ENCODE results near the gene TUBAL3. TPM values are rescaled to one million over a fixed set of nuclear protein-coding genes. Genes with fewer than 3 reads are reported as not detected.

Gene TUBAL3
- total RNA-seq, 3 donors from 2014 or later = 1.6 to 1.9 TPM; not detected in 1

- Histone ChIP-seq H3K4me3 (peak overlapping the region; percentile 43 to 68 (median 57)), H3K4me1 (no peaks in the 10 kb centered on the region), H3K27ac (peak overlapping the region; percentile 65 to 91), H3K9me3 (no peaks in the 10 kb centered on the region), H3K27me3 (no peaks in the 10 kb centered on the region), H3K36me3 (no peaks in the 10 kb centered on the region)
- intact Hi-C loops (cut with DNase I; ENCODE audit: low total_unique reads) = loop anchor here (10.0 kb wide), 1 partner anchor 176 kb away; no protein-coding TSS in a partner anchor
- no peak for DNase-seq (ENCODE audit: low spot score in 2 of 2)
- TF ChIP-seq POLR2A (IDR thresholded peaks at IDR 0.05) (no peak), CTCF (IDR thresholded peaks at IDR 0.05) (no peak), POLR2AphosphoS5 (IDR thresholded peaks at IDR 0.05) (no peak)
These were observed 44.6 kb upstream of the TUBAL3 start for GRCh38 chr10:5449227-5449626.

DNA sequence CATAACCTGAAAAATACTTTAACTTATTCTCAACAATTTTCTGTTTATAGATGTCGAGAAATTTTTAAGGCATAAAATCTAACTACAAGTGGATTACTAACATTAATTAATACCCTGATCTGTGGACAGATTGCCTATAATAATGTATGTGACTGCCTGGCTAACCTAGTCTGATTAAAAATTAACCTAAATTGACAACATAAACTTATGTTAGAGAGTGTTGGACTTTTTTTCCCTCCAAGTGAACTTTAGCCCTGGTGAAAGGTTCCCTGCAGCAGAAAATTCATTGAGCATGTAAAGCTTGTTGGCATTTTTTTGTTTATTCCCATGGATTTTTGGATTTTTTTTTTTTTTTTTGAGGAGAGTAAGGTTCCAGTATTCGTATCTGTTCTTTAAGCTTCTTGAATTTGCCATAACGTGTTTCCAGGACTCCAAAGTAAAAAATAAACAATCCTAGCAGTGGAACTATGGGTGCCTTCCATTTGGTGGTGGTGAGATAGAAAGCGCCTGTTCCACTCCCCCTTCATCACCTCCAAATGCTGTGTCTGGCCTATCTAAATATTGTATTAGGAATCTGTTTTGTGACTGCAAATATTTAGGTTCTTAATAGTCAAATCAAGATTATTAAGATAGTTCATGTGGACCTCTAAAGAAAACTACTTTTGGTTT, 43.8 kb upstream of the TUBAL3 start:
- TF ChIP-seq CTCF (IDR thresholded peaks at IDR 0.05) (no peak), POLR2A (IDR thresholded peaks at IDR 0.05) (no peak), POLR2AphosphoS5 (IDR thresholded peaks at IDR 0.05) (no peak)
- no peaks in the 10 kb centered on the region for H3K27me3 ChIP-seq
- no peaks in the 10 kb centered on the region for H3K36me3 ChIP-seq
- H3K4me3 ChIP-seq = peak overlapping the region; percentile 43 to 68 (median 57)
- no peak for DNase-seq (ENCODE audit: low spot score in 2 of 2)
- intact Hi-C loops (cut with DNase I; ENCODE audit: low total_unique reads) = loop anchor here (10.0 kb wide), 1 partner anchor 176 kb away; no protein-coding TSS in a partner anchor
- peak overlapping the region; percentile 65 to 91 for H3K27ac ChIP-seq
- H3K4me1 ChIP-seq = no peaks in the 10 kb centered on the region
- no peaks in the 10 kb centered on the region for H3K9me3 ChIP-seq

- no peak for DNase-seq (ENCODE audit: low spot score in 2 of 2)
- H3K4me3 ChIP-seq = peak overlapping the region; percentile 43 to 68 (median 57)
- intact Hi-C loops (cut with DNase I; ENCODE audit: low total_unique reads) = loop anchor here (10.0 kb wide), 1 partner anchor 177 kb away; no protein-coding TSS in a partner anchor
- no peaks in the 10 kb centered on the region for H3K4me1 ChIP-seq
- no peaks in the 10 kb centered on the region for H3K36me3 ChIP-seq
- no peaks in the 10 kb centered on the region for H3K9me3 ChIP-seq
- peak overlapping the region; percentile 88 to 91 for H3K27ac ChIP-seq
- H3K27me3 ChIP-seq = no peaks in the 10 kb centered on the region
- TF ChIP-seq POLR2A (IDR thresholded peaks at IDR 0.05) (no peak), POLR2AphosphoS5 (IDR thresholded peaks at IDR 0.05) (peak in 2 of 3 donors; percentile 14 to 21)
These were observed 43.0 kb upstream of the TUBAL3 start for GRCh38 chr10:5447611-5448071.

DNA sequence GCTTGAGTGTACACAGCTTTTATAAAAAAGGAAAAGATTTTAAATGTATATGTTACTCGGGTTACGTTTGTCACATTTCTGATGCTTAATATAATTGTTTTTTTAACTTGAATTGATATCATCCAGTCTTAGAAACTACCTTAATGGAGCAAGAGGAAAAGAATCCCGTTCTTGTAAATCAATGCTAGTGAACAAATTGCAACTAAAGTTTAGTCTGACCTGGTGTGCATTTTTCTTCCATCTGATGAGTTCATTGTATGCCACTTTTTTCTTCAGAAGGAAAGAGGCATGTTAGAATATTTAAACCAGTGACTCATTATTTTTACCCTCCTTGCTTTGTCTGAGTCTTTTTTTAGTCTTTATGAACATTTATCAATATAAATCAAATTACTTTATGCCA, 42.4 kb upstream of the TUBAL3 start:
- H3K27me3 ChIP-seq = no peaks in the 10 kb centered on the region
- H3K27ac ChIP-seq = peak overlapping the region; percentile 88 to 91
- TF ChIP-seq POLR2A (IDR thresholded peaks at IDR 0.05) (no peak), POLR2AphosphoS5 (IDR thresholded peaks at IDR 0.05) (no peak), CTCF (IDR thresholded peaks at IDR 0.05) (no peak)
- intact Hi-C loops (cut with DNase I; ENCODE audit: low total_unique reads) = loop anchor here (10.0 kb wide), 1 partner anchor 178 kb away; no protein-coding TSS in a partner anchor
- no peaks in the 10 kb centered on the region for H3K9me3 ChIP-seq
- no peaks in the 10 kb centered on the region for H3K4me1 ChIP-seq
- DNase-seq (ENCODE audit: low spot score in 2 of 2) = no peak
- H3K4me3 ChIP-seq = peak overlapping the region; percentile 43 to 68 (median 57)
- H3K36me3 ChIP-seq = no peaks in the 10 kb centered on the region

- Histone ChIP-seq H3K27ac (peak overlapping the region; percentile 88 to 91), H3K36me3 (no peaks in the 10 kb centered on the region)
- intact Hi-C loops (cut with DNase I; ENCODE audit: low total_unique reads) = loop anchor here (10.0 kb wide), 1 partner anchor 178 kb away; no protein-coding TSS in a partner anchor
These were observed 41.8 kb upstream of the TUBAL3 start for GRCh38 chr10:5446390-5446926.

More at GRCh38 chr10:5446390-5446926, 41.8 kb upstream of the TUBAL3 start:
- DNase-seq (ENCODE audit: low spot score in 2 of 2) = peak; percentile 84 to 90
- Histone ChIP-seq H3K27me3 (no peaks in the 10 kb centered on the region), H3K4me3 (peak overlapping the region; percentile 43 to 68 (median 57)), H3K4me1 (no peaks in the 10 kb centered on the region), H3K9me3 (no peaks in the 10 kb centered on the region)
- no peak for TF ChIP-seq CTCF (IDR thresholded peaks at IDR 0.05)
- TF ChIP-seq POLR2A (IDR thresholded peaks at IDR 0.05) = peak; percentile 68
- peak; percentile 88 to 98 (median 95) for TF ChIP-seq POLR2AphosphoS5 (IDR thresholded peaks at IDR 0.05)
